A673 (cell line): ENCODE results near the gene MAPK11. TPM values are rescaled to one million over a fixed set of nuclear protein-coding genes. Genes with fewer than 3 reads are reported as not detected.

Experiments used
- BruUV-seq: library from RNA; stranded (reverse); fragments of 400-500 nt; replicated peaks from 2 replicates; lab custom pipeline; 2021; lab: Mats Ljungman, UMichigan
- CTCF ChIA-PET: fragments of 300-600 bp; sonication (Branson Sonifier 250); formaldehyde crosslinking; loops from one replicate; lab custom pipeline; 2022; ENCODE audit warnings: antibody characterized with exemption; lab: Charles Lee
- POLR2A ChIA-PET: fragments of 300-600 bp; sonication (Branson Sonifier 250); formaldehyde crosslinking; loops from one replicate; lab custom pipeline; 2022; ENCODE audit warnings: antibody characterized with exemption; ENCODE audit not compliant: low non-redundant PET; lab: Charles Lee
- DNase-seq: peaks from one replicate; pipeline ENCODE4 v3.0.0-alpha.2; 2015; ENCODE audit warnings: low spot score
- H3K27ac ChIP-seq: fragments of 200-600 bp; sonication (generic); 2 replicates; pipeline ENCODE4 v1.5.1; 2016; ENCODE audit warnings: mixed run types, low read depth, mild to moderate bottlenecking, mixed read lengths, antibody characterized with exemption, low read length; ENCODE audit not compliant: poor library complexity, severe bottlenecking
- H3K27me3 ChIP-seq: fragments of 200-600 bp; sonication (generic); replicated peaks from 2 replicates; pipeline ENCODE4 v1.6.1; 2017; ENCODE audit warnings: mixed run types, low read depth, mild to moderate bottlenecking, mixed read lengths, antibody characterized with exemption, low read length; ENCODE audit not compliant: insufficient read depth, poor library complexity
- H3K36me3 ChIP-seq: fragments of 200-600 bp; sonication (generic); 2 replicates; pipeline ENCODE4 v1.6.1; 2016; ENCODE audit warnings: mixed run types, mild to moderate bottlenecking, mixed read lengths, antibody characterized with exemption, low read length; ENCODE audit not compliant: insufficient read depth, poor library complexity, severe bottlenecking
- H3K4me1 ChIP-seq: fragments of 200-600 bp; sonication (generic); 2 replicates; pipeline ENCODE4 v1.6.1; 2017; ENCODE audit warnings: mixed run types, mild to moderate bottlenecking, mixed read lengths, antibody characterized with exemption, low read length; ENCODE audit not compliant: insufficient read depth, poor library complexity, severe bottlenecking
- H3K4me3 ChIP-seq: fragments of 200-600 bp; sonication (generic); 2 replicates; pipeline ENCODE4 v1.5.1; 2016; ENCODE audit warnings: low read depth, mixed run types, mild to moderate bottlenecking, mixed read lengths, low read length; ENCODE audit not compliant: poor library complexity, severe bottlenecking
- H3K9me3 ChIP-seq: fragments of 200-600 bp; sonication (generic); 2 replicates; pipeline ENCODE4 v1.6.1; 2016; ENCODE audit warnings: mixed run types, low read depth, mild to moderate bottlenecking, mixed read lengths, antibody characterized with exemption, low read length; ENCODE audit not compliant: poor library complexity, severe bottlenecking
- CTCF ChIP-seq: fragments of 300-800, 200-600 bp; sonication (generic); conservative IDR thresholded peaks from 2 replicates; pipeline ENCODE4 v1.5.1; 2017; ENCODE audit warnings: low read depth, mild to moderate bottlenecking, antibody characterized with exemption, low read length, moderate library complexity, mixed read lengths
- EZH2 ChIP-seq: fragments of 200-600 bp; sonication (generic); IDR thresholded peaks from 2 replicates; pipeline ENCODE4 v1.6.1; 2017; ENCODE audit warnings: borderline replicate concordance, low read depth, mild to moderate bottlenecking, mixed read lengths, antibody characterized with exemption, low read length; ENCODE audit not compliant: poor library complexity, severe bottlenecking
- intact Hi-C: fragments of 100-400 bp; cut with micrococcal nuclease; formaldehyde crosslinking; loops from one replicate; pipeline ENCODE4 v1.10.0; 2022; ENCODE audit not compliant: unreplicated experiment
- total RNA-seq: library from RNA; stranded (reverse); gene quantifications from 2 replicates; pipeline ENCODE4 v1.2.3, GENCODE V29; 2021

The MAPK11 gene
- total RNA-seq, 1 experiment from 2014 or later: 5.4 TPM

DNA sequence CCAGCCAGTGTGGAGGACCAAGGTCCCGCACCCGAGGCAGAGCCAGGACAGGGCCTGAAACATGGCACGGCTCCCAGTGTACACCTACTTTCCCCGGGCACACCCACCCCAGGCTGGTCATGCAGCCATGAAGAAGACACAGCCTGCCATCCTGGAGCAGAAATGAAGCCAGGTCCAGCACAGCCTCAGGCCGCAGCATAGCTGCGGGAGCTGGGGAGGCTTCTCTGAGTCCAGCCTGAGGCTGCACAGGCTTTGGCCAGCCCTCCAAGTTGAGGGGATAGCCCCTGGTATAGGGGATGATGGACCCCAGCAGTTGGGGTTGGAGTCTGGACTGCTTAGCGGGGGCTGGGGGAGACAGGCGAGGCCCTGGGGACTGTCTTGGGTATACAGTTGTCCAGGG lies 16.2 kb downstream of the MAPK11 start:
- intact Hi-C loops: no loop called here
- Histone ChIP-seq H3K4me3 (no peak overlapping the region), H3K9me3 (no peaks in the 10 kb centered on the region), H3K27ac (no peak overlapping the region), H3K4me1 (peaks cover 7% of the 10 kb centered on the region), H3K36me3 (peaks cover 3% of the 10 kb centered on the region), H3K27me3 (no peaks in the 10 kb centered on the region)
- TF ChIP-seq CTCF (no peak), EZH2 (no peak)
- CTCF ChIA-PET: no interaction called here
- no TSS peak for BruUV-seq
- POLR2A ChIA-PET: no interaction called here
- no peak for DNase-seq

- Histone ChIP-seq H3K27ac (no peak overlapping the region), H3K9me3 (no peaks in the 10 kb centered on the region), H3K4me3 (no peak overlapping the region), H3K4me1 (peaks cover 7% of the 10 kb centered on the region), H3K36me3 (peaks cover 3% of the 10 kb centered on the region), H3K27me3 (no peaks in the 10 kb centered on the region)
- TF ChIP-seq EZH2 (no peak), CTCF (no peak)
- intact Hi-C loops: no loop called here
- CTCF ChIA-PET: interaction anchor here (0.6 to 0.7 kb wide), 5 partner anchors 10 to 272 kb away, joined by 3 to 8 read pairs (median 3); partner anchors contain the start of gene SCO2
- DNase-seq: no peak
- POLR2A ChIA-PET: interaction anchor here (0.6 kb wide), 1 partner anchor 68 kb away, joined by 3 read pairs; no protein-coding TSS in a partner anchor
- BruUV-seq: no TSS peak
Observed at GRCh38 chr22:50253046-50253915, 16.9 kb downstream of the MAPK11 start.

DNA sequence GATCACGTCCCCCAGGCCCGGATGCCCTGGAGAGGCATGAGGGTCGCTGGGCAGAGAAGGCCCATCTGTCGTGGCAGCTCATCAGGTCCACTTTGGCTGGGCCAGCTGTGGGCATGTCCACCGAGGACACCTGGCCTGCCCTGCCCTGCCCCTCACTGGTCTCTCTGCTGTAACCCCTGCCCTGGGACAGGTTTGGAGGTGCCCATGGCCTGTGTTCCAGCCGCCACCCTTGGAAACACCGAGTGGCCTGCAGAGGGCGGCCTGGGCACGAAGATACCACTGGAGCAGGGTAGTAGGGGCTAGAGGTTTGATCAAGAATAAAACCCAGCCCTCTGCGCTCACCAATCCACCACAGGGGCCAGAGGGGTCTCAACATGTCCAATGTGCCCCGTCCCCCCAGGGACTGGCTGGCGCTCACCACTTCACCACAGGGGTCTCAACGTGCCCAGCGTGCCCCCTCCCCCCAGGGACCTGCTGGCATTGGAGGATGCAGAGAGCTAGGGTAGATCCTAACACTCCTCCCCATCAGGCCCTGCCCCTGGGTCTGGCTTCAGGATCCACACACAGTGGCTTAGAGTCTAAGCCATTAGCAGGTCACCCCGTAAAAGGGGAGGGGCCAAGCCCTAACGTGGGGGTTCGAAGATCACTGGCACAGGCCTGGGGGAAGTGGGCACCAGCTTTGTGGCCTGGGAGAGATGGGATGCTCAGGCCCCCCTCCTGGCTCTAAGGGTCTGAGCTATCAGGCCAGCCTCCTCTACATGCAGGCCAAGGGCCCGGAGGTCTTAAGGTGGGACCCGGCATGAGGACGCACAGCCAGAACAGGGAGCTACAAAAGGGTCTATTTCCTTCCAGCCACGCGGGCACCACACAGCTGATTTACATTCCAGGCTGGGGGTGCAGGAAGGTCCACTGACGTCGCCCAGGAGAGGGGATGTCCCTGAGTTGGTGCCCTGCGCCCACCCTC lies 17.8 kb downstream of the MAPK11 start:
- intact Hi-C loops: no loop called here
- BruUV-seq: no TSS peak
- DNase-seq: peak; percentile 78
- CTCF ChIA-PET: interaction anchor here (0.6 to 1.0 kb wide), 6 partner anchors 9 to 273 kb away, joined by 3 to 8 read pairs (median 3); partner anchors contain the start of gene SCO2
- POLR2A ChIA-PET: interaction anchor here (0.6 to 0.7 kb wide), 2 partner anchors 69 to 368 kb away, joined by 3 read pairs; no protein-coding TSS in a partner anchor
- H3K4me1 ChIP-seq: peaks cover 7% of the 10 kb centered on the region
- no peaks in the 10 kb centered on the region for H3K27me3 ChIP-seq
- H3K4me3 ChIP-seq: peak overlapping the region; percentile 78
- peak overlapping the region; percentile 44 for H3K27ac ChIP-seq
- H3K9me3 ChIP-seq: no peaks in the 10 kb centered on the region
- TF ChIP-seq CTCF (peak; percentile 77), EZH2 (no peak)
- H3K36me3 ChIP-seq: peaks cover 7% of the 10 kb centered on the region
